ENCODE measurements around the gene ROCK2. TPM values are rescaled to one million over a fixed set of nuclear protein-coding genes. Genes with fewer than 3 reads are reported as not detected.

Gene ROCK2
- total and polyA plus RNA-seq, 8 donors, result 3.5 to 21.5 (median 12.1) TPM

- WGBS, 2 donors, result 83 to 91% methylated on average over 7 of the region's 7 CpGs
- FAIRE-seq (no peak), ATAC-seq (no peak), DNase-seq (no peak)
- Histone ChIP-seq H3K9me3 (no peaks in the 10 kb centered on the region), H3K36me3 (no peaks in the 10 kb centered on the region), H3K27ac (no peak overlapping the region), H3K27me3 (no peaks in the 10 kb centered on the region), H3K4me3 (no peak overlapping the region), H3K4me1 (no peaks in the 10 kb centered on the region)
- intact Hi-C loops (cut with DNase I), result no loop called here
- TF ChIP-seq CTCF (IDR thresholded peaks at IDR 0.05), result no peak
Observed at GRCh38 chr2:11376071-11376470, 31.6 kb upstream of the ROCK2 start.

GRCh38 chr2:11375689-11376027, 31.2 kb upstream of the ROCK2 start:
- H3K36me3 ChIP-seq, result no peaks in the 10 kb centered on the region
- WGBS, 2 donors, result 82 to 84% methylated on average over 7 of the region's 7 CpGs
- no peaks in the 10 kb centered on the region for H3K27me3 ChIP-seq
- no peaks in the 10 kb centered on the region for H3K9me3 ChIP-seq
- intact Hi-C loops (cut with DNase I), result no loop called here
- TF ChIP-seq CTCF (IDR thresholded peaks at IDR 0.05), result no peak
- no peak for ATAC-seq
- no peak for FAIRE-seq
- H3K4me3 ChIP-seq, result no peak overlapping the region
- DNase-seq, result no peak
- H3K4me1 ChIP-seq, result no peaks in the 10 kb centered on the region
- H3K27ac ChIP-seq, result no peak overlapping the region

- no peak overlapping the region for H3K4me3 ChIP-seq
- peak overlapping the region; percentile 40 to 79 (median 64) for H3K27ac ChIP-seq
- intact Hi-C loops (cut with DNase I), result no loop called here
- H3K27me3 ChIP-seq, result no peaks in the 10 kb centered on the region
- ATAC-seq (no peak), FAIRE-seq (no peak), DNase-seq (no peak)
- H3K36me3 ChIP-seq, result no peaks in the 10 kb centered on the region
- 91% methylated on average over 15 of the region's 15 CpGs for WGBS, 2 donors
- no peak for TF ChIP-seq CTCF (IDR thresholded peaks at IDR 0.05)
- no peaks in the 10 kb centered on the region for H3K9me3 ChIP-seq
- H3K4me1 ChIP-seq, result no peaks in the 10 kb centered on the region
Observed at GRCh38 chr2:11375025-11375688, 30.7 kb upstream of the ROCK2 start.

- ATAC-seq (no peak), FAIRE-seq (no peak), DNase-seq (no peak)
- no peaks in the 10 kb centered on the region for H3K36me3 ChIP-seq
- H3K9me3 ChIP-seq, result no peaks in the 10 kb centered on the region
- no peak overlapping the region for H3K27ac ChIP-seq
- 86 to 88% methylated on average over 4 of the region's 4 CpGs for WGBS, 2 donors
- TF ChIP-seq CTCF (IDR thresholded peaks at IDR 0.05), result no peak
- H3K4me3 ChIP-seq, result no peak overlapping the region
- H3K4me1 ChIP-seq, result no peaks in the 10 kb centered on the region
- intact Hi-C loops (cut with DNase I), result no loop called here
- no peaks in the 10 kb centered on the region for H3K27me3 ChIP-seq
Observed at GRCh38 chr2:11373096-11373495, 28.7 kb upstream of the ROCK2 start.

- H3K36me3 ChIP-seq, result no peaks in the 10 kb centered on the region
- WGBS, 2 donors, result 89% methylated on average over 17 of the region's 17 CpGs
- ATAC-seq, result no peak
- no peak for DNase-seq
- TF ChIP-seq CTCF (IDR thresholded peaks at IDR 0.05), result no peak
- H3K9me3 ChIP-seq, result no peaks in the 10 kb centered on the region
- no peak overlapping the region for H3K4me3 ChIP-seq
- H3K4me1 ChIP-seq, result peaks cover 0 to 3% (median 0%) of the 10 kb centered on the region in 3 donors
- intact Hi-C loops (cut with DNase I), result no loop called here
- H3K27ac ChIP-seq, result no peak overlapping the region
- FAIRE-seq, result no peak
- no peaks in the 10 kb centered on the region for H3K27me3 ChIP-seq
Observed at GRCh38 chr2:11371092-11371937, 26.9 kb upstream of the ROCK2 start.
